ENCODE measurements around the gene CORO2A. TPM values are rescaled to one million over a fixed set of nuclear protein-coding genes. Genes with fewer than 3 reads are reported as not detected.

The CORO2A gene
- total RNA-seq, 1 donor from 2014 or later = 5.9 TPM

DNA sequence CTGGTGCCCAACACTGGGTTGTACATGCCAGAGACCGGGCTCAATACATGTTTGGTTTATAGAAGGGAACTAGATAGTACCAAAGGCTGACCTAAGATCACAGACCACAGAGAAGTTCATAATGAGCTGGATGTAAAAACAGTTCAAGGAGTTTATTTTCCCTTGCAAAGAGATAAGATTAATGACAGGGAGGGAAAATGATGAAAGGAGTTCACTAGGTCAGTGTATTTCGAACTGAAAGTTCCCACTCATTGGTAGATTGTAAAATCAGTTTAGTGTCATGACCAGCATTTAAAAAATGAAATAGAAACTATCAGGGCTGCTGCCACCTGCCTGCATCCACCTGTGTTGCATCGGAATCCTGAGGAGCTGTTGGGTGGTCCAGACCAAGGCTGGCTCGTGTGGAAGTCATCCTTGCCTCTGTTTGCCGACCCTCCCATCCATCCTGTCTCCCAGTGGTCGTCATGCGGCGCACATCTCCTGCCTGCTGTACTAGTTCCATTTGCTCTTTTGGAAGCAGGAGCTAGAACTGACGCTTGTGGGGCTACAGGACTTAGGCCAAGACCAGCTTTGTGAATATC lies 41.9 kb upstream of the CORO2A start:
- no peaks in the 10 kb centered on the region for H3K4me1 Mint-ChIP-seq
- DNase-seq (ENCODE audit: low spot score in 2 of 2, unreplicated experiment in 2 of 2) = no peak
- no peaks in the 10 kb centered on the region for H3K9me3 Mint-ChIP-seq
- TF ChIP-seq, protein P1, sequence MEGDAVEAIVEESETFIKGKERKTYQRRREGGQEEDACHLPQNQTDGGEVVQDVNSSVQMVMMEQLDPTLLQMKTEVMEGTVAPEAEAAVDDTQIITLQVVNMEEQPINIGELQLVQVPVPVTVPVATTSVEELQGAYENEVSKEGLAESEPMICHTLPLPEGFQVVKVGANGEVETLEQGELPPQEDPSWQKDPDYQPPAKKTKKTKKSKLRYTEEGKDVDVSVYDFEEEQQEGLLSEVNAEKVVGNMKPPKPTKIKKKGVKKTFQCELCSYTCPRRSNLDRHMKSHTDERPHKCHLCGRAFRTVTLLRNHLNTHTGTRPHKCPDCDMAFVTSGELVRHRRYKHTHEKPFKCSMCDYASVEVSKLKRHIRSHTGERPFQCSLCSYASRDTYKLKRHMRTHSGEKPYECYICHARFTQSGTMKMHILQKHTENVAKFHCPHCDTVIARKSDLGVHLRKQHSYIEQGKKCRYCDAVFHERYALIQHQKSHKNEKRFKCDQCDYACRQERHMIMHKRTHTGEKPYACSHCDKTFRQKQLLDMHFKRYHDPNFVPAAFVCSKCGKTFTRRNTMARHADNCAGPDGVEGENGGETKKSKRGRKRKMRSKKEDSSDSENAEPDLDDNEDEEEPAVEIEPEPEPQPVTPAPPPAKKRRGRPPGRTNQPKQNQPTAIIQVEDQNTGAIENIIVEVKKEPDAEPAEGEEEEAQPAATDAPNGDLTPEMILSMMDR (IDR thresholded peaks at IDR 0.05; ENCODE audit: unreplicated experiment) = no peak
- H3K27ac Mint-ChIP-seq = no peak overlapping the region
- peaks cover 4% of the 10 kb centered on the region for H3K36me3 Mint-ChIP-seq
- H3K27me3 Mint-ChIP-seq (ENCODE audit: low read depth) = no peaks in the 10 kb centered on the region
- H3K4me3 Mint-ChIP-seq = no peak overlapping the region

DNA sequence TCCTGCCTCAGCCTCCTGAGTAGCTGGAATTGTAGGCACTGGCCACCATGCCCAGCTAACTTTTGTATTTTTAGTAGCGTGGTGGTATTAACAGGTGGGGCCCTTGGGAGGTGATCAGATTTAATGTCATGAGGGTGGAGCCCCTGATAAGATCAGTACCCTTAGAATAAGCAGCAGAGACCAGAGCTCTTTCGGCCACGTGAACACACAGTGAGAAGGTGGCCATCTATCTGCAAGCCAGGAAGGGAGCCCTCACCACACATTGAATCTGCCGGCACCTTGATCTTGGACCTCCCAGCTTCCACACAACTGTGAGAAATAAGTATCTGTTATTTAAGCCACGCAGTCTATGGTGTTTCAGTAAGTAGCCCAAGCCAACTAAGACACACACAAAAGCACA lies 40.5 kb upstream of the CORO2A start:
- Mint-ChIP-seq H3K4me3 (no peak overlapping the region), H3K9me3 (no peaks in the 10 kb centered on the region), H3K27me3 (ENCODE audit: low read depth) (no peaks in the 10 kb centered on the region), H3K27ac (no peak overlapping the region), H3K4me1 (no peaks in the 10 kb centered on the region), H3K36me3 (peaks cover 4% of the 10 kb centered on the region)
- DNase-seq (ENCODE audit: low spot score in 2 of 2, unreplicated experiment in 2 of 2) = no peak
- TF ChIP-seq, protein P1 (IDR thresholded peaks at IDR 0.05; ENCODE audit: unreplicated experiment) = no peak

DNA sequence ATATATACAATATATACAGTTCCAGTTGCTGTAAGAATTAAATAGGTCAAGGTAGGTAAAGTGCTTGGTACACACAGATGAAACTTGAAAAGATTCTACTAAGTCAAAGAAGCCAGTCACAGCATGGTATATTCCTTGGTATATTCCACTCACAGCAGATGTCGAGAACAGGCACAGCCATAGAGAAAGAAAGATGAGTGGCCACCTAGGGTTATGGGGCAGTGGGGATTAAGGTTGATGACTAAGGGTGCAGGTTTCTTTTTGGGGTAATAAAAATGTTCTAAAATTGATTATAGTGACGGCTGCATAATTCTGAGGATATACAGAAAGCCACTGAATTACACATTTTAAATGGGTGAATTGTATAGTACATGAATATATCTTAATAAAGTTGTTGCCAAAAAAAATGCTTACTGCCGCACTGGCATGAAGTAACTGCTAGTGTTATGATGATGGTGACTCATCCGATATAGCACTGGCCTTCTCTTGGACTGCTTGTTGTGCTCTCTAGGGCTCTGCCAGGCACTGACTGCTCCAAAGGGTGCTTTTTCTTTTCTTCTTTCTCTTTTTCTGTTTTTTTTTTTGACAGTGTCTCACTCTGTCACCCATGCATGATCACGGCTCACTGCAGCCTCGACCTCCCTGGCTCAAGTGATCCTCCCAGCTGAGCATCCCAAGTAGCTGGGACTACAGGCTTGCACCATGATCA lies 39.5 kb upstream of the CORO2A start:
- TF ChIP-seq, protein P1 (IDR thresholded peaks at IDR 0.05; ENCODE audit: unreplicated experiment) = no peak
- H3K4me1 Mint-ChIP-seq = no peaks in the 10 kb centered on the region
- H3K9me3 Mint-ChIP-seq = no peaks in the 10 kb centered on the region
- peaks cover 4% of the 10 kb centered on the region for H3K36me3 Mint-ChIP-seq
- H3K27ac Mint-ChIP-seq = no peak overlapping the region
- H3K27me3 Mint-ChIP-seq (ENCODE audit: low read depth) = no peaks in the 10 kb centered on the region
- H3K4me3 Mint-ChIP-seq = no peak overlapping the region
- no peak for DNase-seq (ENCODE audit: low spot score in 2 of 2, unreplicated experiment in 2 of 2)

DNA sequence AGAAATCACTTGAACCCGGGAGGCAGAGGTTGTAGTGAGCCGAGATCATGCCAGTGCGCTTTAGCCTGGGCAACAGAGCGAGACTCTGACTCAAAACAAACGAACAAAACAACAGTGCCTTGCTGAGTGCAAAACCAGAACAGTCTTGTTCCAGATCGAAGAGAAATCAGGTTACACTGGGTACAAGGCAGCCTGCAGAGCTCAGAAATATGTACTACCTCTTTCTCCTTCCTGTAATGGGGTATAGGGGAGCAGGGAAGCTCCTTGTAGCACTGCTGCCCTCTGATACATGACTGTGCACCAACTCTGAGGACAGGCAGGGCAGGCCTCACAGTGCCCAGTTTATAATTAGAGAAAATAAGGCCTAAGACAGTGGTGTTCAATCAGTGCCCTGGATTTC lies 38.4 kb upstream of the CORO2A start:
- no peaks in the 10 kb centered on the region for H3K4me1 Mint-ChIP-seq
- H3K4me3 Mint-ChIP-seq = no peak overlapping the region
- TF ChIP-seq, protein P1 (IDR thresholded peaks at IDR 0.05; ENCODE audit: unreplicated experiment) = no peak
- no peak overlapping the region for H3K27ac Mint-ChIP-seq
- H3K9me3 Mint-ChIP-seq = no peaks in the 10 kb centered on the region
- no peaks in the 10 kb centered on the region for H3K27me3 Mint-ChIP-seq (ENCODE audit: low read depth)
- peaks cover 4% of the 10 kb centered on the region for H3K36me3 Mint-ChIP-seq
- no peak for DNase-seq (ENCODE audit: low spot score in 2 of 2, unreplicated experiment in 2 of 2)

DNA sequence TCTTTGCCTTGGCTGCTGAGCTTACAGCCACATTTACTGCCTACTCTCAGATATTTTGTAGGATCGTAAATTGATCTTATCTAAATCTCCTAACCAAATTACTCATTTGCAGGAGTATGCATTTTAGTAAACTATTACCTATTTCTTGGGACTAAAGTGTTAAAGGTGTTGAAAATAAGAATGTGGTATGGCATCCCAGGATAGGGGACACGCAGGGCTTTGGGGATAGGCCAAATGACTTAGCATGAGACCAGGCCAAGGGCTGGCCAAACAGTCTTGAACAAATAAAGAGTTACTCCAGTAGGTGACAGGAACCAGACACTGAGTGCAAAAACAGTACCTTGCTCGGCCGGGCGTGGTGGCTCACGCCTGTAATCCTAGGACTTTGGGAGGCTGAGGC lies 37.9 kb upstream of the CORO2A start:
- Mint-ChIP-seq H3K9me3 (no peaks in the 10 kb centered on the region), H3K4me1 (no peaks in the 10 kb centered on the region), H3K27me3 (ENCODE audit: low read depth) (no peaks in the 10 kb centered on the region), H3K36me3 (peaks cover 4% of the 10 kb centered on the region), H3K27ac (no peak overlapping the region), H3K4me3 (no peak overlapping the region)
- TF ChIP-seq, protein P1 (IDR thresholded peaks at IDR 0.05; ENCODE audit: unreplicated experiment) = no peak
- no peak for DNase-seq (ENCODE audit: low spot score in 2 of 2, unreplicated experiment in 2 of 2)

Data from mesothelial cell of epicardium (in vitro differentiated cells).